Measurements from ENCODE around the gene IQCE. TPM values are rescaled to one million over a fixed set of nuclear protein-coding genes. Genes with fewer than 3 reads are reported as not detected.

Gene IQCE
- total and polyA plus RNA-seq, 12 donors, result 4.2 to 13.8 (median 9.3) TPM

GRCh38 chr7:2568521-2569223, 9.9 kb downstream of the IQCE start:
- no peak overlapping the region for H3K27ac ChIP-seq

DNA sequence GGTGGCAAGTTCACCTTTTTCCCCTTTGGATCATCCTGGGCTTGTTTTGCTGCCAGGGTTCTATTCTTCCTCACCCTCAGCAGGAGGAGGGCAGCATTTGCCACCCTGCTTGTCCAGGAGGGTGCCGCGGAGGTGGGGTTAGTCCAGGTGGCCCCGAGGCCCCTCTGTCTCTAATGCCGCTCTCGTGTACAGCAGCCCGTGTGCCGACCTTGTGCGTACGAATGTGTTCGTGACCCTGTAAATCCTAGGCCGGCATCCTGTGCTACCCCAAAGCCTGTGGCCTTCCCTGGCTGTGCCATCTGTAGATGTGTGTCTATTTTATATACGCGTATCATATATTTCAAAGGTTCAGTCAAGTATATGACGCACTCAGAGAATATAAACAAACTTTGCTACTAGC, 10.6 kb downstream of the IQCE start:
- no peak overlapping the region for H3K4me3 ChIP-seq
- peaks cover 0 to 18% (median 11%) of the 10 kb centered on the region in 9 donors for H3K4me1 ChIP-seq
- DNase-seq (no peak), ATAC-seq (no peak)
- 96 to 98% methylated on average over 14 of the region's 14 CpGs for WGBS, 2 donors
- no peaks in the 10 kb centered on the region for H3K9me3 ChIP-seq
- H3K36me3 ChIP-seq, result peaks cover 0 to 35% (median 10%) of the 10 kb centered on the region in 9 donors
- no peak overlapping the region for H3K27ac ChIP-seq
- no peaks in the 10 kb centered on the region for H3K27me3 ChIP-seq
- intact Hi-C loops (cut with DNase I), result loop anchor here in 3 of 10 donors (1.0 to 10.0 kb wide), 4 partner anchors 95 to 115 kb away; partner anchors contain the start of gene GRIFIN (in 1 of the 3)
- TF ChIP-seq, protein P1, sequence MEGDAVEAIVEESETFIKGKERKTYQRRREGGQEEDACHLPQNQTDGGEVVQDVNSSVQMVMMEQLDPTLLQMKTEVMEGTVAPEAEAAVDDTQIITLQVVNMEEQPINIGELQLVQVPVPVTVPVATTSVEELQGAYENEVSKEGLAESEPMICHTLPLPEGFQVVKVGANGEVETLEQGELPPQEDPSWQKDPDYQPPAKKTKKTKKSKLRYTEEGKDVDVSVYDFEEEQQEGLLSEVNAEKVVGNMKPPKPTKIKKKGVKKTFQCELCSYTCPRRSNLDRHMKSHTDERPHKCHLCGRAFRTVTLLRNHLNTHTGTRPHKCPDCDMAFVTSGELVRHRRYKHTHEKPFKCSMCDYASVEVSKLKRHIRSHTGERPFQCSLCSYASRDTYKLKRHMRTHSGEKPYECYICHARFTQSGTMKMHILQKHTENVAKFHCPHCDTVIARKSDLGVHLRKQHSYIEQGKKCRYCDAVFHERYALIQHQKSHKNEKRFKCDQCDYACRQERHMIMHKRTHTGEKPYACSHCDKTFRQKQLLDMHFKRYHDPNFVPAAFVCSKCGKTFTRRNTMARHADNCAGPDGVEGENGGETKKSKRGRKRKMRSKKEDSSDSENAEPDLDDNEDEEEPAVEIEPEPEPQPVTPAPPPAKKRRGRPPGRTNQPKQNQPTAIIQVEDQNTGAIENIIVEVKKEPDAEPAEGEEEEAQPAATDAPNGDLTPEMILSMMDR (IDR thresholded peaks at IDR 0.05), result no peak

More at GRCh38 chr7:2568521-2569223, 9.9 kb downstream of the IQCE start:
- no peak overlapping the region for H3K4me3 ChIP-seq
- TF ChIP-seq, protein P1 (IDR thresholded peaks at IDR 0.05), result no peak
- intact Hi-C loops (cut with DNase I), result loop anchor here in 3 of 10 donors (1.0 to 10.0 kb wide), 4 partner anchors 94 to 114 kb away; partner anchors contain the start of gene GRIFIN (in 1 of the 3)
- ATAC-seq, result no peak
- H3K36me3 ChIP-seq, result peaks cover 0 to 27% (median 5%) of the 10 kb centered on the region in 9 donors
- H3K27me3 ChIP-seq, result no peaks in the 10 kb centered on the region
- H3K4me1 ChIP-seq, result peaks cover 0 to 18% (median 11%) of the 10 kb centered on the region in 9 donors
- 95 to 96% methylated on average over 24 of the region's 24 CpGs for WGBS, 2 donors
- H3K9me3 ChIP-seq, result no peaks in the 10 kb centered on the region
- DNase-seq, result no peak

- ATAC-seq, result no peak
- no peaks in the 10 kb centered on the region for H3K27me3 ChIP-seq
- H3K9me3 ChIP-seq, result no peaks in the 10 kb centered on the region
- peaks cover 0 to 40% (median 16%) of the 10 kb centered on the region in 9 donors for H3K36me3 ChIP-seq
- H3K4me3 ChIP-seq, result no peak overlapping the region
- intact Hi-C loops (cut with DNase I), result loop anchor here in 3 of 10 donors (5.0 to 10.0 kb wide), 3 partner anchors 95 to 112 kb away; no protein-coding TSS in a partner anchor
- TF ChIP-seq, protein P1 (IDR thresholded peaks at IDR 0.05), result no peak
- peaks cover 0 to 18% (median 11%) of the 10 kb centered on the region in 9 donors for H3K4me1 ChIP-seq
- DNase-seq, result no peak
- H3K27ac ChIP-seq, result no peak overlapping the region
- WGBS, 2 donors, result 75 to 81% methylated on average over 16 of the region's 16 CpGs
Measured at GRCh38 chr7:2570021-2570420, 11.2 kb downstream of the IQCE start.

DNA sequence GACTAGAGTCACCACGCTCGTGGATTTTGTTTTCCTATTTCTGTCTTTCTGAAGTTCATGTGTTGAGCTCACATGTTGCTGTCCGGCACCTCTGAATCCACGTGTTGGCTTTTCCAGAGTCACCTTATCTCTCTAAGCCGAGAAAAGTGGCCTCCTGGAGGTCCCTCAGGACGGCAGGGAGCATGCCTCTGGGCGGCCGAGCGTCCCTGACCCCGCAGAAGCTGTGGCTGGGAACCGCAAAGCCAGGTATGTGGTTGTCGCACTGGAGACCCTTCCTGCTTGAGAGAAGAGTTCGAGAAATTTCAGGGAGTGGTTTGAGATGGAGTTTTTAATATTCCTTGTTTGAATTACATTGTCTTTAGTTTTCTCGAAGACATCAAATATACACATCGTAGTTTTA, 12.6 kb downstream of the IQCE start:
- WGBS, 2 donors, result 89 to 90% methylated on average over 15 of the region's 15 CpGs
- H3K36me3 ChIP-seq, result peaks cover 0 to 48% (median 20%) of the 10 kb centered on the region in 9 donors
- H3K4me1 ChIP-seq, result peaks cover 0 to 18% (median 11%) of the 10 kb centered on the region in 9 donors
- ATAC-seq (no peak), DNase-seq (no peak)
- TF ChIP-seq, protein P1 (IDR thresholded peaks at IDR 0.05), result no peak
- H3K9me3 ChIP-seq, result no peaks in the 10 kb centered on the region
- intact Hi-C loops (cut with DNase I), result loop anchor here in 3 of 10 donors (5.0 to 10.0 kb wide), 3 partner anchors 93 to 111 kb away; no protein-coding TSS in a partner anchor
- no peak overlapping the region for H3K27ac ChIP-seq
- H3K4me3 ChIP-seq, result no peak overlapping the region
- H3K27me3 ChIP-seq, result no peaks in the 10 kb centered on the region
